Psoas muscle (tissue), 8 donors: ENCODE results near the gene TRIM17. TPM values are rescaled to one million over a fixed set of nuclear protein-coding genes. Genes with fewer than 3 reads are reported as not detected.

Experiments
- ATAC-seq, 4 donors: fragments of 200-7000 bp; cut with Tn5 transposase; one replicate each; pipeline ENCODE4 v1.9.1; 2020; ENCODE audit warnings: moderate library complexity in 3 of 4, mild to moderate bottlenecking in 2 of 4
- DNase-seq, 2 donors: peaks; one replicate each; pipeline ENCODE4 v3.0.0-alpha.2; 2020
- H3K27ac ChIP-seq: fragments of 200-600 bp; one replicate; pipeline ENCODE4 v1.8.0; 2022
- H3K27me3 ChIP-seq, 3 donors: fragments of 200-600 bp in 1 of 3; one replicate each; pipeline versions ENCODE4 v1.6.1 to v1.8.0; 2013 to 2022; ENCODE audit warnings: low read length in 2 of 3, mild to moderate bottlenecking in 2 of 3, moderate library complexity in 1 of 3; ENCODE audit not compliant: insufficient read depth in 3 of 3
- H3K36me3 ChIP-seq, 2 donors: fragments of 200-600 bp in 1 of 2; one replicate each; pipeline versions ENCODE4 v1.6.1 to v1.8.0; 2013 to 2022; ENCODE audit warnings: low read depth in 1 of 2, mild to moderate bottlenecking in 1 of 2, moderate library complexity in 1 of 2; ENCODE audit not compliant: insufficient read depth in 1 of 2
- H3K4me1 ChIP-seq: fragments of 200-600 bp; one replicate; pipeline ENCODE4 v1.8.0; 2022
- H3K4me3 ChIP-seq: fragments of 200-600 bp; one replicate; pipeline ENCODE4 v1.8.0; 2022; ENCODE audit warnings: mild to moderate bottlenecking
- H3K9me3 ChIP-seq: fragments of 200-600 bp; one replicate; pipeline ENCODE4 v1.8.0; 2022
- CTCF ChIP-seq: fragments of 200-600 bp; IDR thresholded peaks from one replicate; pipeline ENCODE4 v1.8.0; 2022; ENCODE audit warnings: antibody characterized with exemption
- WGBS, 3 donors: extraction: QIAGEN DNeasy Blood & Tissue Kit; methylation state at CpG; one replicate each; pipeline versions ENCODE4 v1.1.6 to v1.1.7; 2013; 5-methylcytosine and 5-hydroxymethylcytosine counted together
- intact Hi-C, 2 donors: fragments of 100-400 bp; cut with DNase I; formaldehyde crosslinking; loops; one replicate each; pipeline versions ENCODE4 v1.11.0 to v1.14.2; 2022
- polyA plus RNA-seq, 3 donors: library from polyadenylated mRNA; stranded (reverse); fragments of 200-250 nt; gene quantifications; one replicate each; pipeline ENCODE4 v1.2.3, GENCODE V29; 2013
- total RNA-seq, 4 donors: library from RNA; stranded (reverse); fragmentation: NEBNext Ultra II Directional in 2 of 4; extraction: Animal tissue kit (Norgen Biotek cat#: 25700) in 2 of 4; gene quantifications; one replicate each; pipeline versions ENCODE4 v1.2.1 to v1.2.4, GENCODE V29; 2021 to 2023
- donor health status: healthy with polysubstance abuse.
- donor health status: DM: no; HTN: no; CAD: no; lungs with moderate emphysema.
- donor health status: Bipolar disorder and iron deficiency.
- donor health status: healthy.
- donor health status: DM: yes; HTN: yes; CAD: no.
- donor health status: DM: no; HTN: no; CAD: no.
- donor health status: DM: no; HTN: no; CAD: no.
- donor health status: DM: yes; HTN: yes; CAD: no.

TRIM17 gene
- total and polyA plus RNA-seq, 7 donors: 0.03 TPM; not detected in 6

DNA sequence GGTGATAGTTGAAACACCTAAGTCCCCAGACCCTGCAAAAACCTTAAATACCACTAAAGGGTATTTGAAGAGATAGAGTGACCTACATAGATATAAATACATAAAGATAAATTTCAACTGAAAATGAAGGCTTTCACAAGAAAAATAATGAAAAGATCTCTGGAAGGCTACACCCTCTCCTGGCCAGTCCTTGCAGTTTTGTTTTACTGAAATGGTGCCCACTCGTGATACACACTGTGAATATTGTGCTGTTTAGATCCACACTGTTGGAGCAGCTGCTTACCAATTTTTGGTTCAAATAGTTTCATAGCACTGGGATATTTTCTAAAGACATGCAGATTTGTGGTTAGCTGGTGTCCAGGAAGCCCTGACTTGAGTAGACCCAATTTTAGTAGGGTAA is 39.1 kb upstream of the TRIM17 start:
- no peak for ATAC-seq
- no peak for TF ChIP-seq CTCF
- Histone ChIP-seq H3K4me3 (no peak overlapping the region), H3K27me3 (peaks cover 0 to 58% (median 17%) of the 10 kb centered on the region in 3 donors), H3K27ac (no peak overlapping the region), H3K36me3 (no peaks in the 10 kb centered on the region), H3K9me3 (no peaks in the 10 kb centered on the region), H3K4me1 (peaks cover 8% of the 10 kb centered on the region)
- intact Hi-C loops: no loop called here
- no peak for DNase-seq
- 35 to 76% (median 49%) methylated on average over 1 of the region's 1 CpG for WGBS, 3 donors

DNA sequence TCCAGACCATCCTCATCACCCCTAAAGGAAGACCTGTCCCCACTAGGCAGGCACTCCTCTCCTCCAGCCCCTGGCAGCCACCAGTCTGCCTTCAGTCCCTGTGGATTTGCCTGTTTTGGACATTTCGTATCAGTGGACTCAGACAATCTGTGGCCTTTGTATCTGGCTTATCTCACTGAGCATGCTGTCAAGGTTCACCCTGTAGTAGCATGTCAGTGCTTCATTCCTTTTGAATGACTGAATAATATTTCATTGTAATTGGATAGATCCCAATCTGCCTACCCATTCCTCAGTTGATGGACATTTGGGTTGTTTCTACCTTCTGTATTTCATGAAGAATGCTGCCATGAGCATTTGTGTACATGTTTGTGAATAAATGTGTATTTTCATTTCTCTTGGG is 37.6 kb upstream of the TRIM17 start:
- no peaks in the 10 kb centered on the region for H3K36me3 ChIP-seq
- ATAC-seq (no peak), DNase-seq (no peak)
- intact Hi-C loops: no loop called here
- no peaks in the 10 kb centered on the region for H3K9me3 ChIP-seq
- TF ChIP-seq CTCF: no peak
- H3K4me3 ChIP-seq: no peak overlapping the region
- peaks cover 0 to 44% (median 17%) of the 10 kb centered on the region in 3 donors for H3K27me3 ChIP-seq
- peaks cover 8% of the 10 kb centered on the region for H3K4me1 ChIP-seq
- WGBS, 3 donors: 76 to 96% (median 87%) methylated on average over 1 of the region's 1 CpG
- no peak overlapping the region for H3K27ac ChIP-seq

GRCh38 chr1:228453614-228454013 is 37.0 kb upstream of the TRIM17 start:
- 91 to 96% (median 93%) methylated on average over 3 of the region's 3 CpGs for WGBS, 3 donors
- intact Hi-C loops: no loop called here

DNA sequence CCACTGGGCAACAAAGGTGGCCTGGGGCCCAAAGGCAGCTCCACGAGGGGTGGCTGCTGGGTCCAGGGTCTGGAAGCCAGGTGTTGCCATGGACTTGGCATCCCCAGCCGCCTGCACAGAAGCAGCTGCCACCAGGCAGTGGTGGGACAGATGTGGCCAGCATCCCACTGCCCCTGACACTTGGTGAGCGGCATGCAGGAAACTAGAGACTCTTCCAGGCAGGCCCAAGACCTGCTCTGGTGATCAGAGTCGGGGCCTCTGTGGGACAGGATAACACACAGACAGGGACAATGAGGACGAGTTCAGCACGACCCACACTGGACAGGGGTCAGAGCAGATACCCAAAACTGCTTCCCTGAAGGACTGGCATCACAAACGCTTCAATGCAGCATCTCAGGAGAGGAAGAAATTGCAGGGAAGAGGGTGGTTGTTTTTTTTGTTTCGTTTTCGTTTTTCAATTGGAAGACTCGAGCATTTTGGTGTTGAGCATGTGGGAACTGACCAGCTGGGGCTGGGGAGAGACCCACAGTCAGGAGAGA is 36.4 kb upstream of the TRIM17 start:
- H3K4me1 ChIP-seq: peaks cover 6% of the 10 kb centered on the region
- no peak for TF ChIP-seq CTCF
- H3K27ac ChIP-seq: no peak overlapping the region
- DNase-seq: no peak
- WGBS, 3 donors: 70 to 82% (median 77%) methylated on average over 10 of the region's 10 CpGs
- H3K36me3 ChIP-seq: no peaks in the 10 kb centered on the region
- intact Hi-C loops: no loop called here
- ATAC-seq: no peak
- no peak overlapping the region for H3K4me3 ChIP-seq
- no peaks in the 10 kb centered on the region for H3K9me3 ChIP-seq
- peaks cover 0 to 32% (median 10%) of the 10 kb centered on the region in 3 donors for H3K27me3 ChIP-seq

More at GRCh38 chr1:228453614-228454013, 37.0 kb upstream of the TRIM17 start:
- Histone ChIP-seq H3K4me1 (peaks cover 6% of the 10 kb centered on the region), H3K27ac (no peak overlapping the region), H3K4me3 (no peak overlapping the region), H3K36me3 (no peaks in the 10 kb centered on the region), H3K9me3 (no peaks in the 10 kb centered on the region), H3K27me3 (peaks cover 0 to 37% (median 12%) of the 10 kb centered on the region in 3 donors)
- DNase-seq: no peak
- no peak for TF ChIP-seq CTCF
- no peak for ATAC-seq
